HepG2 (cell line): Measurements from ENCODE around the gene PDS5B. TPM values are rescaled to one million over a fixed set of nuclear protein-coding genes. Genes with fewer than 3 reads are reported as not detected.

Experiments used
- ARID3A ChIP-seq: IDR thresholded peaks from 2 replicates; pipeline ENCODE4 v1.6.1; 2012; ENCODE audit warnings: low read depth, low read length, improper control_type of control experiment
- BORCS8-MEF2B ChIP-seq: sonication (generic); formaldehyde crosslinking; IDR thresholded peaks from 2 replicates; pipeline ENCODE4 v1.8.0; 2022; ENCODE audit warnings: mild to moderate bottlenecking, missing genetic modification reagents
- GABPA ChIP-seq, 2 experiments: IDR thresholded peaks; 2 replicates each; pipeline ENCODE4 v1.6.1; 2011 to 2016; ENCODE audit warnings: low read depth in 2 of 2, low read length in 1 of 2, missing biosample characterization in 1 of 2, missing genetic modification characterization in 1 of 2
- HMG20B ChIP-seq: conservative IDR thresholded peaks from 2 replicates; pipeline ENCODE4 v1.6.1; 2016; ENCODE audit warnings: missing genetic modification reagents, missing compliant biosample characterization
- HMGXB4 ChIP-seq, 2 experiments: sonication (generic) in 1 of 2; formaldehyde crosslinking in 1 of 2; IDR thresholded peaks; 2 replicates each; pipeline versions ENCODE4 v1.4.0 to v1.6.1; 2018 to 2020; ENCODE audit warnings: missing genetic modification reagents in 2 of 2, borderline replicate concordance in 1 of 2, low read depth in 1 of 2, mild to moderate bottlenecking in 1 of 2, missing biosample characterization in 1 of 2
- NFATC3 ChIP-seq: sonication (generic); formaldehyde crosslinking; IDR thresholded peaks from 2 replicates; pipeline ENCODE4 v1.5.1; 2020; ENCODE audit warnings: mild to moderate bottlenecking, missing genetic modification reagents
- NFE2 ChIP-seq: sonication (generic); formaldehyde crosslinking; IDR thresholded peaks from 2 replicates; pipeline ENCODE4 v1.4.0; 2020; ENCODE audit warnings: missing genetic modification reagents
- TEAD3 ChIP-seq: optimal IDR thresholded peaks from 2 replicates; pipeline ENCODE3; 2016; ENCODE audit warnings: borderline replicate concordance
- THAP11 ChIP-seq: IDR thresholded peaks from 2 replicates; pipeline ENCODE4 v1.6.1; 2016; ENCODE audit warnings: missing biosample characterization, missing genetic modification reagents
- TP53 ChIP-seq: sonication (generic); formaldehyde crosslinking; conservative IDR thresholded peaks from 2 replicates; pipeline ENCODE4 v1.4.0; 2020; ENCODE audit warnings: missing genetic modification reagents
- TSC22D2 ChIP-seq: sonication (generic); formaldehyde crosslinking; IDR thresholded peaks from 2 replicates; pipeline ENCODE4 v1.5.1; 2020; ENCODE audit warnings: missing genetic modification reagents, mild to moderate bottlenecking, borderline replicate concordance
- ZBTB38 ChIP-seq: sonication (generic); formaldehyde crosslinking; IDR thresholded peaks from 2 replicates; pipeline ENCODE4 v1.5.1; 2020; ENCODE audit warnings: mild to moderate bottlenecking, missing genetic modification reagents
- ZNF17 ChIP-seq: sonication (generic); formaldehyde crosslinking; IDR thresholded peaks from 2 replicates; pipeline ENCODE4 v1.5.0; 2020; ENCODE audit warnings: mild to moderate bottlenecking, missing genetic modification reagents
- ZNF180 ChIP-seq: sonication (generic); formaldehyde crosslinking; IDR thresholded peaks from 2 replicates; pipeline ENCODE4 v1.4.0; 2020; ENCODE audit warnings: low read depth, missing genetic modification reagents, borderline replicate concordance
- ZNF235 ChIP-seq: sonication (generic); formaldehyde crosslinking; IDR thresholded peaks from 2 replicates; pipeline ENCODE4 v1.8.1; 2023; ENCODE audit warnings: mild to moderate bottlenecking, missing genetic modification reagents, borderline replicate concordance
- ZNF446 ChIP-seq: sonication (generic); formaldehyde crosslinking; IDR thresholded peaks from 2 replicates; pipeline ENCODE4 v1.5.0; 2020; ENCODE audit warnings: mild to moderate bottlenecking, missing genetic modification reagents
- ZNF7 ChIP-seq: IDR thresholded peaks from 2 replicates; pipeline ENCODE4 v1.6.1; 2016; ENCODE audit warnings: missing biosample characterization, missing genetic modification reagents
- ZNF703 ChIP-seq: sonication (generic); formaldehyde crosslinking; IDR thresholded peaks from 2 replicates; pipeline ENCODE4 v1.5.1; 2020; ENCODE audit warnings: missing genetic modification reagents, mild to moderate bottlenecking, moderate library complexity, borderline replicate concordance
- polyA plus RNA-seq, 8 experiments: library from polyadenylated mRNA; depleted of rRNA in 3 of 8; stranded (reverse) in 7 of 8; unstranded in 1 of 8; fragments of >200 nt; fragmentation: Illumina TruSeq in 4 of 8; extraction: Trizol in 4 of 8; gene quantifications; 2 replicates each; pipeline versions ENCODE4 v1.2.1 to v1.2.3, GENCODE V29; 2011 to 2016; ENCODE audit warnings: low read depth in 4 of 8, missing spikeins in 1 of 8, mixed read lengths in 1 of 8; ENCODE audit not compliant: insufficient read depth in 1 of 8
- total RNA-seq, 5 experiments: library from RNA; depleted of rRNA; stranded (reverse); fragments of >200 nt; fragmentation: Illumina TruSeq; extraction: Trizol; gene quantifications; 2 replicates each; pipeline ENCODE4 v1.2.3, GENCODE V29; 2016; ENCODE audit warnings: low read depth in 1 of 5
- TF ChIP-seq, protein P1 (sequence below): sonication (generic); formaldehyde crosslinking; IDR thresholded peaks from 2 replicates; pipeline ENCODE4 v1.8.0; 2022; ENCODE audit warnings: mild to moderate bottlenecking, missing genetic modification reagents
- TF ChIP-seq, protein P2 (sequence below): sonication (generic); formaldehyde crosslinking; IDR thresholded peaks from 2 replicates; pipeline ENCODE4 v1.5.1; 2020; ENCODE audit warnings: missing genetic modification reagents, mild to moderate bottlenecking, borderline replicate concordance

The PDS5B gene
- total and polyA plus RNA-seq, 2 of the 13 experiments (the other 11 are each of a cell fraction or from before 2014, with no cell fraction given) = 5.8 to 24.6 TPM

- TF ChIP-seq ZNF180 (CRISPR knock-in tag) (no peak), GABPA (IDR thresholded peaks at IDR 0.05; ENCODE audit: low read depth, low read length) (0 out of 2 replicates have a peak, but pooled peaks have one; percentile 26), GABPA (CRISPR knock-in tag; IDR thresholded peaks at IDR 0.05; ENCODE audit: low read depth) (no peak), TSC22D2 (no peak), BORCS8-MEF2B (CRISPR knock-in tag) (no peak), ZBTB38 (CRISPR knock-in tag) (no peak), THAP11 (0 out of 2 replicates have a peak, but pooled peaks have one; percentile 42), NFE2 (no peak), ZNF235 (no peak), ZNF703 (no peak), NFATC3 (CRISPR knock-in tag) (no peak), ZNF17 (CRISPR knock-in tag) (no peak), ZNF446 (CRISPR knock-in tag) (no peak), ZNF7 (no peak), HMGXB4 (CRISPR knock-in tag; IDR thresholded peaks at IDR 0.05; ENCODE audit: borderline replicate concordance in 1 of 2, low read depth in 1 of 2) (0 out of 4 replicates have a peak, but pooled peaks of 1 of the 2 experiments have one; percentile 31), ARID3A (no peak), TP53 (CRISPR knock-in tag) (no peak), TEAD3 (no peak), HMG20B (CRISPR knock-in tag) (no peak)
- TF ChIP-seq, protein P1, sequence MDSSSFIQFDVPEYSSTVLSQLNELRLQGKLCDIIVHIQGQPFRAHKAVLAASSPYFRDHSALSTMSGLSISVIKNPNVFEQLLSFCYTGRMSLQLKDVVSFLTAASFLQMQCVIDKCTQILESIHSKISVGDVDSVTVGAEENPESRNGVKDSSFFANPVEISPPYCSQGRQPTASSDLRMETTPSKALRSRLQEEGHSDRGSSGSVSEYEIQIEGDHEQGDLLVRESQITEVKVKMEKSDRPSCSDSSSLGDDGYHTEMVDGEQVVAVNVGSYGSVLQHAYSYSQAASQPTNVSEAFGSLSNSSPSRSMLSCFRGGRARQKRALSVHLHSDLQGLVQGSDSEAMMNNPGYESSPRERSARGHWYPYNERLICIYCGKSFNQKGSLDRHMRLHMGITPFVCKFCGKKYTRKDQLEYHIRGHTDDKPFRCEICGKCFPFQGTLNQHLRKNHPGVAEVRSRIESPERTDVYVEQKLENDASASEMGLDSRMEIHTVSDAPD (CRISPR knock-in tag) = no peak
- TF ChIP-seq, protein P2, sequence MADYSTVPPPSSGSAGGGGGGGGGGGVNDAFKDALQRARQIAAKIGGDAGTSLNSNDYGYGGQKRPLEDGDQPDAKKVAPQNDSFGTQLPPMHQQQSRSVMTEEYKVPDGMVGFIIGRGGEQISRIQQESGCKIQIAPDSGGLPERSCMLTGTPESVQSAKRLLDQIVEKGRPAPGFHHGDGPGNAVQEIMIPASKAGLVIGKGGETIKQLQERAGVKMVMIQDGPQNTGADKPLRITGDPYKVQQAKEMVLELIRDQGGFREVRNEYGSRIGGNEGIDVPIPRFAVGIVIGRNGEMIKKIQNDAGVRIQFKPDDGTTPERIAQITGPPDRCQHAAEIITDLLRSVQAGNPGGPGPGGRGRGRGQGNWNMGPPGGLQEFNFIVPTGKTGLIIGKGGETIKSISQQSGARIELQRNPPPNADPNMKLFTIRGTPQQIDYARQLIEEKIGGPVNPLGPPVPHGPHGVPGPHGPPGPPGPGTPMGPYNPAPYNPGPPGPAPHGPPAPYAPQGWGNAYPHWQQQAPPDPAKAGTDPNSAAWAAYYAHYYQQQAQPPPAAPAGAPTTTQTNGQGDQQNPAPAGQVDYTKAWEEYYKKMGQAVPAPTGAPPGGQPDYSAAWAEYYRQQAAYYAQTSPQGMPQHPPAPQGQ (CRISPR knock-in tag) = no peak
- TF ChIP-seq, all 625 proteins: peak for 42
These were observed 959 bp downstream of the PDS5B start (continued) for GRCh38 chr13:32587011-32587810.
